MM.1S (cell line): ENCODE results near the gene NDUFB5.

Source experiments
- DNase-seq: peaks from one replicate; pipeline ENCODE4 v3.0.0-alpha.2; 2015
- H2AFZ ChIP-seq: fragments of 300-600 bp; sonication (generic); 2 replicates; pipeline ENCODE4 v1.6.0; 2016; ENCODE audit warnings: antibody characterized with exemption, low read length
- H3F3A ChIP-seq: fragments of 300-600 bp; sonication (generic); 2 replicates; pipeline ENCODE4 v1.6.1; 2016; ENCODE audit warnings: mild to moderate bottlenecking, antibody characterized with exemption, low read length, moderate library complexity, mixed read lengths; ENCODE audit not compliant: insufficient read depth
- H3K27ac ChIP-seq: fragments of 300-600 bp; sonication (generic); 2 replicates; pipeline ENCODE4 v1.5.1; 2016; ENCODE audit warnings: mild to moderate bottlenecking, low read length
- H3K27me3 ChIP-seq: fragments of 300-600 bp; sonication (generic); replicated peaks from 2 replicates; pipeline ENCODE4 v1.6.0; 2016; ENCODE audit warnings: low read length; ENCODE audit not compliant: insufficient read depth
- H3K36me3 ChIP-seq: fragments of 300-600 bp; sonication (generic); replicated peaks from 2 replicates; pipeline ENCODE4 v1.6.1; 2016; ENCODE audit warnings: mild to moderate bottlenecking, low read length, mixed read lengths; ENCODE audit not compliant: insufficient read depth
- H3K4me1 ChIP-seq: fragments of 300-600 bp; sonication (generic); 2 replicates; pipeline ENCODE4 v1.6.1; 2016; ENCODE audit warnings: low read length, mixed read lengths
- H3K4me2 ChIP-seq: fragments of 300-600 bp; sonication (generic); 2 replicates; pipeline ENCODE4 v1.6.0; 2016; ENCODE audit warnings: low read depth, low read length
- H3K4me3 ChIP-seq: fragments of 300-600 bp; sonication (generic); 2 replicates; pipeline ENCODE4 v1.5.1; 2016; ENCODE audit warnings: low read length, mixed read lengths
- H3K79me2 ChIP-seq: fragments of 300-600 bp; sonication (generic); 2 replicates; pipeline ENCODE4 v1.6.1; 2016; ENCODE audit warnings: mixed run types, low read length, mixed read lengths
- H3K9ac ChIP-seq: fragments of 300-600 bp; sonication (generic); 2 replicates; pipeline ENCODE4 v1.6.1; 2016; ENCODE audit warnings: low read length, mixed read lengths
- H3K9me2 ChIP-seq: fragments of 300-600 bp; sonication (generic); replicated peaks from 2 replicates; pipeline ENCODE4 v1.6.1; 2016; ENCODE audit warnings: mild to moderate bottlenecking, low read length, mixed read lengths; ENCODE audit not compliant: insufficient read depth
- H3K9me3 ChIP-seq: fragments of 300-600 bp; sonication (generic); replicated peaks from 2 replicates; pipeline ENCODE4 v1.6.1; 2016; ENCODE audit warnings: mild to moderate bottlenecking, low read length, mixed read lengths; ENCODE audit not compliant: insufficient read depth
- H4K20me1 ChIP-seq: fragments of 300-600 bp; sonication (generic); 2 replicates; pipeline ENCODE4 v1.6.1; 2016; ENCODE audit warnings: mild to moderate bottlenecking, low read length, moderate library complexity, mixed read lengths; ENCODE audit not compliant: insufficient read depth
- EZH2 ChIP-seq: fragments of 300-600 bp; sonication (generic); optimal IDR thresholded peaks from 2 replicates; pipeline ENCODE3; 2017; ENCODE audit warnings: low read depth, mild to moderate bottlenecking, antibody characterized with exemption, low read length, mixed read lengths
- EZH2phosphoT487 ChIP-seq: fragments of 300-600 bp; sonication (generic); IDR thresholded peaks from 2 replicates; pipeline ENCODE4 v1.6.1; 2018; ENCODE audit warnings: antibody characterized with exemption, low read length
- TF ChIP-seq, protein P1 (sequence below): fragments of 300-600 bp; sonication (generic); IDR thresholded peaks from 2 replicates; pipeline ENCODE4 v1.5.1; 2016; ENCODE audit warnings: antibody characterized with exemption, low read length, mixed read lengths

The NDUFB5 gene

GRCh38 chr3:179666436-179667035 is 61.9 kb downstream of the NDUFB5 start:
- Histone ChIP-seq H3K79me2 (peaks cover 96% of the 10 kb centered on the region), H3K9ac (no peak overlapping the region), H3K4me2 (no peak overlapping the region), H3K4me1 (no peaks in the 10 kb centered on the region), H3K9me3 (no peaks in the 10 kb centered on the region), H4K20me1 (no peaks in the 10 kb centered on the region; the same call in 1 of the 2 replicates), H3F3A (no peaks in the 10 kb centered on the region), H2AFZ (no peak overlapping the region), H3K27me3 (no peaks in the 10 kb centered on the region), H3K9me2 (no peaks in the 10 kb centered on the region), H3K4me3 (no peak overlapping the region), H3K27ac (no peak overlapping the region), H3K36me3 (no peaks in the 10 kb centered on the region)
- DNase-seq: no peak
- TF ChIP-seq, protein P1, sequence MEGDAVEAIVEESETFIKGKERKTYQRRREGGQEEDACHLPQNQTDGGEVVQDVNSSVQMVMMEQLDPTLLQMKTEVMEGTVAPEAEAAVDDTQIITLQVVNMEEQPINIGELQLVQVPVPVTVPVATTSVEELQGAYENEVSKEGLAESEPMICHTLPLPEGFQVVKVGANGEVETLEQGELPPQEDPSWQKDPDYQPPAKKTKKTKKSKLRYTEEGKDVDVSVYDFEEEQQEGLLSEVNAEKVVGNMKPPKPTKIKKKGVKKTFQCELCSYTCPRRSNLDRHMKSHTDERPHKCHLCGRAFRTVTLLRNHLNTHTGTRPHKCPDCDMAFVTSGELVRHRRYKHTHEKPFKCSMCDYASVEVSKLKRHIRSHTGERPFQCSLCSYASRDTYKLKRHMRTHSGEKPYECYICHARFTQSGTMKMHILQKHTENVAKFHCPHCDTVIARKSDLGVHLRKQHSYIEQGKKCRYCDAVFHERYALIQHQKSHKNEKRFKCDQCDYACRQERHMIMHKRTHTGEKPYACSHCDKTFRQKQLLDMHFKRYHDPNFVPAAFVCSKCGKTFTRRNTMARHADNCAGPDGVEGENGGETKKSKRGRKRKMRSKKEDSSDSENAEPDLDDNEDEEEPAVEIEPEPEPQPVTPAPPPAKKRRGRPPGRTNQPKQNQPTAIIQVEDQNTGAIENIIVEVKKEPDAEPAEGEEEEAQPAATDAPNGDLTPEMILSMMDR: no peak
- TF ChIP-seq EZH2 (no peak), EZH2phosphoT487 (no peak)

DNA sequence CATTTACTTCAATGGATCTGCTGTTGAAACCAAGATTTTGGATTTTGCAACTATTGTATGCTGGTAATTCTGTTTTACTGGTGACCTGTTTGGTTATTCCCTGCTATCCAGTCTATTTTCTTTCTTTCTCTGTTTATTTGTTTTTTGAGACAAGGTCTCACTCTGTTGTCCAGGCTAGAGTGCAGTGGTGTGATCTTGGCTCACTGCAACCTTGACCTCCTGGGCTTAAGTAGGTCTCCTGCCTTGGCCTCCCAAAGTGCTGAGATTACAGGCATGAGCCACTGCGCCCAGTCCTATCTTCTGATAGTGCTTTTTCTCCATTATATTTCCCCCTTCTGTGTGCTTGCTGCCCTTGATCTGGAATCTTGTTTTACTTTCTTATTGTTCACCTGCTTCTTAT is 63.8 kb downstream of the NDUFB5 start:
- Histone ChIP-seq H2AFZ (no peak overlapping the region), H3K36me3 (no peaks in the 10 kb centered on the region), H3K9me2 (no peaks in the 10 kb centered on the region), H3K9me3 (no peaks in the 10 kb centered on the region), H4K20me1 (no peaks in the 10 kb centered on the region; the same call in 1 of the 2 replicates), H3K4me2 (no peak overlapping the region), H3K4me1 (no peaks in the 10 kb centered on the region), H3K9ac (no peak overlapping the region), H3F3A (no peaks in the 10 kb centered on the region), H3K79me2 (peaks cover 96% of the 10 kb centered on the region), H3K4me3 (no peak overlapping the region), H3K27ac (no peak overlapping the region), H3K27me3 (no peaks in the 10 kb centered on the region)
- TF ChIP-seq EZH2 (no peak), EZH2phosphoT487 (no peak)
- TF ChIP-seq, protein P1: no peak
- DNase-seq: no peak

DNA sequence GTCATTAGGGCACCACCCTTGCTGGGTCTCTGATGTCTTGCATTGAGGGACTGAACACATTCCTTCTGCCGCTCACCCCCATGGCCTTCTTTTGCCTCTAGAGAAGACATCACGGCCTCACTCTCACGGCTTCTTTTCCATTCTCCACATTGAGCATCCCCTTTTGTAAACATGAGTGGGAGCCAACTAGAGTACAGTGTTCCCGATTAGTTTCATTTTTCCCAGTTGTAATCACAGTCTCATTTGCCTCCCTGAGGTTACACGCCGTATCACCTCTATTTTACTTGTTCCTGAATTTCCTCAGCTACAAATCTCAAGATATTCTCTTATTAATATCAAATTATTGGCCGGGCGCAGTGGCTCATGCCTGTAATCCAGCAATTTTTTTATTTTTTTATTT is 65.7 kb downstream of the NDUFB5 start:
- Histone ChIP-seq H3K4me2 (no peak overlapping the region), H2AFZ (no peak overlapping the region), H4K20me1 (no peaks in the 10 kb centered on the region; the same call in 1 of the 2 replicates), H3K9ac (no peak overlapping the region), H3K9me3 (no peaks in the 10 kb centered on the region), H3K36me3 (no peaks in the 10 kb centered on the region), H3F3A (no peaks in the 10 kb centered on the region), H3K4me3 (no peak overlapping the region), H3K79me2 (peaks cover 94% of the 10 kb centered on the region), H3K27ac (no peak overlapping the region), H3K9me2 (no peaks in the 10 kb centered on the region), H3K4me1 (no peaks in the 10 kb centered on the region), H3K27me3 (no peaks in the 10 kb centered on the region)
- TF ChIP-seq EZH2 (no peak), EZH2phosphoT487 (no peak)
- TF ChIP-seq, protein P1: no peak
- no peak for DNase-seq
